Right kidney (tissue), 1 donor: ENCODE results near the gene RGCC.

ENCODE experiments used
- DNase-seq: peaks from one replicate; pipeline ENCODE4 v3.0.0-alpha.2; 2016

RGCC gene

GRCh38 chr13:41452462-41452861 is 4.9 kb upstream of the RGCC start:
- no peak for DNase-seq

GRCh38 chr13:41453620-41454019 is 3.7 kb upstream of the RGCC start:
- no peak for DNase-seq

GRCh38 chr13:41454170-41454569 is 3.2 kb upstream of the RGCC start:
- no peak for DNase-seq

DNA sequence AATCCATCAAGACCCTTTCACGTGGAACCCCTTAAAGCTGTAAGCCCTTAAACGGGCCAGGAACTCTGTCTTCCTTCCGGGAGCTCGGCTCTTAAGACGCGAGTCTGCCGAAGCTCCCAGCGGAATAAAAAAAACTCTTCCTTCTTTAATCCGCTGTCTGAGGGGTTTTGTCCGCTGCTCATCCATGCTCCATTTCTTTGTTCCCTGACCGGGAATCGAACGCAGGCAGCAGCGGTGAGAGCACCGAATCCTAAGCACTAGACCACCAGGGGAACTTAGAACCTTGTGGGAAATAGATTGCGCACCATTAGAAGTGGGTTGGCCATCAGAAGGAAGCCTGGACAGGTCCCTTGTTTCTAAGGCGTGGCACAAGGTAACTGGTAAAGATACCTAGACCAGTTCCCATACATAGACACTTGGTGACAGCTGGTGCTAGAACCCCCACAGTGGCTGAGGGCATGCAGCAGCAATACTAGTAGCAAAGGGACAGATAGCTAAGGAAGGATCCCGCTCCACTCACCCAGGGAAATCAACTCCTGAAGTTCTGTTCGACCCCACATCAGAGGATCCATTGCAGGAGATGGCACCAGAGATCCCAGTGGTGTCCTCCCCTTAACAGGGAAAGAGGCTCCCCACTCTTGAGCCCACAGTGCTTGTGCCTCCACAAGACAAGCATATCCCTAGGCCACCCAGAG is 1.5 kb upstream of the RGCC start:
- DNase-seq: no peak

- peak; percentile 72 for DNase-seq
Observed at GRCh38 chr13:41457589-41458186, 338 bp downstream of the RGCC start.

- peak; percentile 60 for DNase-seq
Observed at GRCh38 chr13:41458187-41458760, 924 bp downstream of the RGCC start.

GRCh38 chr13:41458761-41459431 is 1.5 kb downstream of the RGCC start:
- no peak for DNase-seq

DNA sequence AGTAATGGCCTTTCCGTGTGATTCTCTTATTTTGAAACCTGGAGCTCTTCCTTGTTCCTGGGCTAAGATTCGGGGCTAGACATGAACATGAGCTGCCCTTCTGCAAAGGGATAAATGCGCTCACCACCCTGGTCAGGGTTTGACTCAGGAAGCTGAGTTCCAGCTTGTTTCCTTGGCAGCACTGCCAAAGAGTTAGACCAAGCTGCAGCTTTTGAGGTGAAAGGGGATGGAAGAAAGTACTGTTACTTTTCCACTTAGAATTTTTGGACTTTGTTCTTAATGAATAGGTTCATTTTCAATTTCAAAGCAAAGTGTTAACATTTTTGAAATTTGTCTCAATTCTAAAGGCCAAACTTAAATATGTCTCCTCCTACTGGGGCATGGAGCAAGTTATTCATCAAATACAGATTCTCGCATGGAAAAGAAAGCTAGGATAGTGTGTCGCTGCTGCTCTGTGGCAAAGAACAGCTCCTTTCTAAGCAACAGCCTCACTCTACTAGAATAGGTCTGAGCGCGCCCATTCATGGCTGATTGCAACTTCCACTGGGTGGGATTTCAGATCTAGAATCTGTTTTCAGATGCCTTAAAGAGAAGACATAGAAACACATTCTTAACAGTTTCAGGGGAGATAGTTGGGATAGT is 2.2 kb downstream of the RGCC start:
- DNase-seq: no peak

- no peak for DNase-seq
Observed at GRCh38 chr13:41460074-41460465, 2.7 kb downstream of the RGCC start.

DNA sequence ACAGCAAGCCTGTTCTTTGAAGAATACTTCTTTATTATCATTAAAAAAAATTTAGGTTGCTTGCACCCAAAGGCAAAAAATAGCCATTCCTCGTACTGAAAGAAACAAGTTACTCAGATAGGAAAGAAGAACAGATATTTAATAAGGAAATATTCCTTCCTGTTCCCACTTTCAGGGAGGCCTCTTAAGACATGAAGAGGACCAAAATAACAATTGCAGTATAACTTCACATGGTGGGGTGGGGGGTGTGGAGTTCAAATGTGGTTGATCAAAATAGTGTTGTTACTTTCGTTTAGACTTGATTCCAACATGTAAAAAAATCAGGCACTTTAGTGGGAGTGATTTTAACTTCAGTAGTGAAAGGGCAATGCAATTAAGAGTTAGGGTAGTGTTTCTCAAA is 3.6 kb downstream of the RGCC start:
- no peak for DNase-seq

- no peak for DNase-seq
Observed at GRCh38 chr13:41461527-41462139, 4.3 kb downstream of the RGCC start.

GRCh38 chr13:41462427-41462826 is 5.1 kb downstream of the RGCC start:
- no peak for DNase-seq

DNA sequence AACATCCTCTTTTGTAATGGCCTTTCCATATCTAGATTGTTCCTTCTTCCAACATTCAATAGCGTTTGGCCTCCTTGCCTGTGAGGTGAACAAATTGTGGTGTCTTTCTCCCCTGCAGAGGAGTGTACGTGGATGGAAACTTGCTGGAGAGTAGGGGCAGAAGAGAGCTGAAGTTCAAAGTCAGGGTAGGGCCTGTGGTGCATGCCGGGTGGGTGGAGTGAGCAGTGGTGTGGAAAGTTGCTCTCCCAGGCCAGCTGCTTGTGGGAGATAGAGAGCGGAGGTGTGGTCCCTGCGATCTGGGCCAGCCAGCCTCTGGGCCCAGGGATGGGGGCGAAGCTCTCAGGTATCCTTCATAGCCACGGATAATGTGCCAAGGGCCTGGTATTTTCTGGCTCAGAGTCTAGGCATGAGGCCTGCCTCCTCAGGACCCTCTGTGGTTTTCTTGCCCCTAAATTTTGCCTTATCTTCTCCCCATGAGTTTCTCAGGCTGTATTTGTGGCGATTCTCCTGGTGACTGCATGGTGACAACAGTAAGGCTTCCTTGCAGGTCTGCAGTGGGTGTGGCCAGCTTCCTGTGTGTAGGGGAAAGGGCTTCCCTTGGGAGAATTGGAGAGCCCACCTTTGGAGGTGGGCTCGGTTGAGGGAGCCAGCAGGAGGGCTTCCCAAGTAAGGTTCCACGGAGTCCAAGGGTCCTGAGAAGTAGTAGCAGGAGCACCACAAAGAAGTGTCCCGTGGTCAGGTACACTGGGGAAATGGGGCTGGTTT is 6.7 kb downstream of the RGCC start:
- DNase-seq: no peak

DNA sequence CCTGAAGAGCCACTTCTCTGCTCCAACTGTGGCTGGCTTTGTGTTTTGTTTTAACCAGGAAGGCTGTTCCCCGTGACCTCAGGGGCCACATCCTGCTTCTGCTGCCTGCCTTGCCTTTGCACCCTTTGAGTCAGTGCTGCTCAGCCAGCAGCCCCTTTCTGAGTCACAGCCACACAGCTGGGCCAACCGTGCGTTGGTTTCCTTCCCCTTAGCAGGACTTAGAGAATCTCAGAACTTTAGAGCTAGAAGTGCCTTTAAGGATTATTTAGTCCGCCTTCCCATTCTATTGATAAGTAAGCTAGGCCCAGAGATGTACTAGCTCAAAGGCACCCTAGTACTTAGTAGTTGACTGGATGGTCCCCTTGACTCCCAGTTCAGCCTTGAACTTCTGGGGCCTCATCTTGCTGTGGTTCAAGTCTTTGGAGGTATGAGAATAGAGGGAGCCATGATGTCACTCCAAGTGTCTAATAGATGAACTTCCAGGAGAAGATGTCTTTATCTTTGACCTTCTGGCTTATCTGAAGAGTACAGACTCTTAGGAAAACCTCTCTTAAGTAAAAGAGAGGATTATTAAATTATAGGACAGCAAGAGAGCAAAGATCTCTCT is 8.0 kb downstream of the RGCC start:
- DNase-seq: no peak

DNA sequence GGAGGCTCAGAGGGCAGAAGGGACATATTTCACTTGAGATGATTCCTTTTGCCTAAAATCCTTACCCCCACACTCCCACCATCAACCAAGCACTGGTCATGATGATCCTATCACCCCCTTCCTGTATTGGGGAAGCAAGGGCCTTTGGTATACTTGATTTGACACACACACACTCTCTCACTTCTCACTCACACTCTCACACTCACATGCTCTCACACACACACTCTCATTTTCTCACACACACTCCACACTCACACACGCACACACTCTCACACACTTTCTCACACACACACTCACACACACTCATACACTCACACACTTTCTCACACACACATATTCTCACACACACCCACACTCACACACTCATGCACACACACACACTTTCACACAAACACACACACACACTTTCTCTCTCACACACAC is 8.6 kb downstream of the RGCC start:
- no peak for DNase-seq

- no peak for DNase-seq
Observed at GRCh38 chr13:41467425-41467945, 10.1 kb downstream of the RGCC start.

- no peak for DNase-seq
Observed at GRCh38 chr13:41468631-41469030, 11.3 kb downstream of the RGCC start.

- no peak for DNase-seq
Observed at GRCh38 chr13:41470196-41470595, 12.8 kb downstream of the RGCC start.

GRCh38 chr13:41471785-41472184 is 14.4 kb downstream of the RGCC start:
- DNase-seq: no peak

- DNase-seq: no peak
Observed at GRCh38 chr13:41487222-41487621, 29.9 kb downstream of the RGCC start.

DNA sequence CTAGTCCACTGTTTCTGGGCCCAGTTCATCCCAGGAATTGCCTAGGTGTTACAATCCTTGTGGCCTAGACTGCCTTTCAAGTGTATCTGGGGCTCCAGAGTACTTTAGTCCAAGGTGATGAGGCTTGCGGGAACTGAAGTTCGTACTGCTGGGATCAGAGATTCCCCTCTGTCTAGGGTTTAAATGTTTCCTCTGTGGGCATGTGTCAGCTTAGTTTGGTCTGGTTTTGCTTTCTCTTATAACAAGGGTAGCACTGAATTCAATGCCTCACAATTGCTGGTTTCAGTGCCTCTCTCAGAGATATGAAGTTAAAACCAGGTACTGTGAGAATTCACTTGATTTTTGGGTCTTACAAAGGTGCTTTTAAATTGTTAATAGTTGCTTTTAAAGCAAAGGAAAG is 30.8 kb downstream of the RGCC start:
- DNase-seq: no peak
